Liver (tissue), 9 donors: ENCODE results near the gene WWOX. TPM values are rescaled to one million over a fixed set of nuclear protein-coding genes. Genes with fewer than 3 reads are reported as not detected.

Experiments
- DNase-seq: peaks from one replicate; pipeline ENCODE4 v3.0.0-alpha.2; 2017; ENCODE audit warnings: low spot score
- H3K27ac ChIP-seq, 2 donors: one replicate each; pipeline ENCODE4 v1.7.0; 2013; ENCODE audit warnings: inconsistent platforms in 2 of 2, low read length in 2 of 2, control low read depth in 1 of 2, low read depth in 1 of 2, mild to moderate bottlenecking in 1 of 2
- H3K27me3 ChIP-seq, 4 donors: one replicate each; pipeline versions ENCODE4 v1.6.1 to v1.7.0; 2013; ENCODE audit warnings: low read length in 3 of 4, inconsistent platforms in 1 of 4, mild to moderate bottlenecking in 1 of 4, moderate library complexity in 1 of 4; ENCODE audit not compliant: control insufficient read depth in 4 of 4, insufficient read depth in 4 of 4
- H3K36me3 ChIP-seq, 4 donors: one replicate each; pipeline versions ENCODE4 v1.6.1 to v1.7.0; 2013; ENCODE audit warnings: low read length in 3 of 4, mild to moderate bottlenecking in 3 of 4, low read depth in 1 of 4, moderate library complexity in 1 of 4; ENCODE audit not compliant: control insufficient read depth in 4 of 4, insufficient read depth in 3 of 4
- H3K4me1 ChIP-seq, 4 donors: one replicate each; pipeline versions ENCODE4 v1.6.1 to v1.7.0; 2013; ENCODE audit warnings: low read length in 3 of 4, mild to moderate bottlenecking in 3 of 4, moderate library complexity in 1 of 4; ENCODE audit not compliant: control insufficient read depth in 4 of 4, insufficient read depth in 4 of 4
- H3K4me3 ChIP-seq, 3 donors: one replicate each; pipeline versions ENCODE4 v1.6.1 to v1.7.0; 2013; ENCODE audit warnings: low read length in 3 of 3, control low read depth in 1 of 3, low read depth in 1 of 3, mild to moderate bottlenecking in 1 of 3
- H3K9ac ChIP-seq, 2 donors: one replicate each; pipeline ENCODE4 v1.7.0; 2013; ENCODE audit warnings: low read length in 2 of 2, mild to moderate bottlenecking in 2 of 2, moderate library complexity in 2 of 2, control low read depth in 1 of 2, low read depth in 1 of 2
- H3K9me3 ChIP-seq, 4 donors: one replicate each; pipeline versions ENCODE4 v1.6.1 to v1.7.0; 2013; ENCODE audit warnings: low read length in 3 of 4; ENCODE audit not compliant: control insufficient read depth in 4 of 4
- ATF3 ChIP-seq: IDR thresholded peaks from 2 replicates; pipeline ENCODE4 v1.6.1; 2016; ENCODE audit warnings: antibody characterized with exemption
- CTCF ChIP-seq: fragments of 150-350 bp; IDR thresholded peaks from 2 replicates; pipeline ENCODE4 v1.5.1; 2017; ENCODE audit warnings: improper control_type of control experiment, low read depth, low read length; ENCODE audit not compliant: missing input control
- EGR1 ChIP-seq, 2 donors: IDR thresholded peaks; 2 replicates each; pipeline ENCODE4 v1.6.1; 2016 to 2018; ENCODE audit warnings: antibody characterized with exemption in 2 of 2, low read depth in 2 of 2
- FOXA1 ChIP-seq: IDR thresholded peaks from 2 replicates; pipeline ENCODE4 v1.6.1; 2016; ENCODE audit warnings: antibody characterized with exemption
- FOXA2 ChIP-seq: IDR thresholded peaks from 2 replicates; pipeline ENCODE4 v1.6.1; 2016; ENCODE audit warnings: antibody characterized with exemption
- GABPA ChIP-seq, 2 donors: IDR thresholded peaks in 1 of 2; conservative IDR thresholded peaks in 1 of 2; 2 replicates each; pipeline ENCODE4 v1.6.1; 2016; ENCODE audit warnings: antibody characterized with exemption in 2 of 2, mild to moderate bottlenecking in 1 of 2, moderate library complexity in 1 of 2
- HNF4A ChIP-seq, 2 donors: conservative IDR thresholded peaks; 2 replicates each; pipeline ENCODE4 v1.6.1; 2016; ENCODE audit warnings: antibody characterized with exemption in 2 of 2, mild to moderate bottlenecking in 2 of 2
- HNF4G ChIP-seq: IDR thresholded peaks from 2 replicates; pipeline ENCODE4 v1.6.1; 2016; ENCODE audit warnings: antibody characterized with exemption
- JUND ChIP-seq, 2 donors: IDR thresholded peaks; 2 replicates each; pipeline ENCODE4 v1.6.1; 2016; ENCODE audit warnings: antibody characterized with exemption in 2 of 2
- MAX ChIP-seq: IDR thresholded peaks from 2 replicates; pipeline ENCODE4 v1.6.1; 2016; ENCODE audit warnings: antibody characterized with exemption
- NR2F2 ChIP-seq: IDR thresholded peaks from 2 replicates; pipeline ENCODE4 v1.6.1; 2016; ENCODE audit warnings: antibody characterized with exemption
- RAD21 ChIP-seq, 2 donors: IDR thresholded peaks; 2 replicates each; pipeline ENCODE4 v1.6.1; 2016; ENCODE audit warnings: antibody characterized with exemption in 2 of 2, mild to moderate bottlenecking in 2 of 2
- REST ChIP-seq: IDR thresholded peaks from 2 replicates; pipeline ENCODE4 v1.6.1; 2016; ENCODE audit warnings: antibody characterized with exemption, mild to moderate bottlenecking
- RXRA ChIP-seq, 2 donors: IDR thresholded peaks; 2 replicates each; pipeline ENCODE4 v1.6.1; 2017 to 2018; ENCODE audit warnings: antibody characterized with exemption in 2 of 2, mild to moderate bottlenecking in 1 of 2
- SP1 ChIP-seq: IDR thresholded peaks from 2 replicates; pipeline ENCODE4 v1.6.1; 2018; ENCODE audit warnings: antibody characterized with exemption, mild to moderate bottlenecking
- TAF1 ChIP-seq: conservative IDR thresholded peaks from 2 replicates; pipeline ENCODE4 v1.6.1; 2016; ENCODE audit warnings: antibody characterized with exemption, mild to moderate bottlenecking
- YY1 ChIP-seq: IDR thresholded peaks from 2 replicates; pipeline ENCODE4 v1.6.1; 2016; ENCODE audit warnings: antibody characterized with exemption, mild to moderate bottlenecking
- ZBTB33 ChIP-seq: IDR thresholded peaks from 2 replicates; pipeline ENCODE4 v1.6.1; 2016; ENCODE audit warnings: antibody characterized with exemption
- WGBS: extraction: QIAGEN DNeasy Blood & Tissue Kit; methylation state at CpG from one replicate; pipeline ENCODE4 v1.1.7; 2013; 5-methylcytosine and 5-hydroxymethylcytosine counted together
- polyA plus RNA-seq, 2 donors: library from polyadenylated mRNA; stranded (reverse) in 1 of 2; unstranded in 1 of 2; fragments of 200-250 nt in 1 of 2; fragments of >200 nt in 1 of 2; fragmentation: Nextera tagmentation in 1 of 2; extraction: Ambion mirVana in 1 of 2; gene quantifications; one replicate each; pipeline versions ENCODE4 v1.2.1 to v1.2.3, GENCODE V29; 2013 to 2015
- total RNA-seq, 2 donors: library from RNA; depleted of rRNA; stranded (reverse); fragments of >200 nt; gene quantifications; one replicate each; pipeline ENCODE4 v1.2.3, GENCODE V29; 2014
- donor health status: healthy.
- donor health status: healthy.
- donor health status: healthy.
- donor health status: healthy.
- donor health status: healthy.

Gene WWOX
- total and polyA plus RNA-seq, 4 donors: 9.8 to 46.0 (median 15.3) TPM

GRCh38 chr16:79195938-79196337, 1096.5 kb downstream of the WWOX start (continued):
- TF ChIP-seq REST: no peak
- no peak for TF ChIP-seq ATF3
- no peak for TF ChIP-seq JUND (IDR thresholded peaks at IDR 0.05)
- no peak for TF ChIP-seq GABPA (IDR thresholded peaks at IDR 0.05 in 1 of 2, conservative IDR thresholded peaks at IDR 0.05 in 1 of 2)

- no peak for DNase-seq
- no peaks in the 10 kb centered on the region for H3K9me3 ChIP-seq
- H3K4me3 ChIP-seq: no peak overlapping the region
- H3K9ac ChIP-seq: no peak overlapping the region
- H3K36me3 ChIP-seq: no peaks in the 10 kb centered on the region
- H3K27me3 ChIP-seq: no peaks in the 10 kb centered on the region
- no peak for TF ChIP-seq MAX
- WGBS: 90% methylated on average over 5 of the region's 5 CpGs
- H3K27ac ChIP-seq: no peak overlapping the region
- H3K4me1 ChIP-seq: peaks cover 0 to 4% (median 0%) of the 10 kb centered on the region in 4 donors
Observed at GRCh38 chr16:79201436-79201835, 1102.0 kb downstream of the WWOX start.

- no peak for TF ChIP-seq RXRA (IDR thresholded peaks at IDR 0.05)
- TF ChIP-seq HNF4A (conservative IDR thresholded peaks at IDR 0.05): no peak
- no peak for TF ChIP-seq ATF3
- no peak for TF ChIP-seq FOXA2
- no peak for TF ChIP-seq TAF1
- no peak for TF ChIP-seq RAD21 (IDR thresholded peaks at IDR 0.05)
- no peak for TF ChIP-seq NR2F2
- TF ChIP-seq ZBTB33: no peak
- no peak for TF ChIP-seq HNF4G
- TF ChIP-seq FOXA1: no peak
- no peak for TF ChIP-seq JUND (IDR thresholded peaks at IDR 0.05)
- TF ChIP-seq REST: no peak
- no peak for TF ChIP-seq YY1
- TF ChIP-seq CTCF: no peak
- no peak for TF ChIP-seq EGR1 (IDR thresholded peaks at IDR 0.05; ENCODE audit: low read depth in 2 of 2)
- no peak for TF ChIP-seq SP1
- TF ChIP-seq MAX: no peak
- no peak for TF ChIP-seq GABPA (IDR thresholded peaks at IDR 0.05 in 1 of 2, conservative IDR thresholded peaks at IDR 0.05 in 1 of 2)
- WGBS: 71% methylated on average over 8 of the region's 8 CpGs
- Histone ChIP-seq H3K9me3 (no peaks in the 10 kb centered on the region), H3K4me1 (peaks cover 0 to 4% (median 0%) of the 10 kb centered on the region in 4 donors), H3K27me3 (no peaks in the 10 kb centered on the region), H3K27ac (no peak overlapping the region), H3K4me3 (no peak overlapping the region), H3K9ac (no peak overlapping the region), H3K36me3 (no peaks in the 10 kb centered on the region)
- no peak for DNase-seq
Observed at GRCh38 chr16:79202977-79203376, 1103.5 kb downstream of the WWOX start.
